Erythroblast (primary cell): ENCODE measurements around the gene EMP2.
A peak's percentile ranks its signal among the peaks of the same experiment; 100 is the strongest.

ENCODE experiments used
- DNase-seq, 2 experiments: peaks; one replicate each; lab custom pipeline; 2025; lab: John Stamatoyannopoulos, UW
- GATA1 ChIP-seq: IDR thresholded peaks from 2 replicates; pipeline ENCODE4 v1.6.1; 2011; ENCODE audit warnings: low read depth, mild to moderate bottlenecking, control low read depth, low read length, moderate library complexity
- POLR2A ChIP-seq: IDR thresholded peaks from 2 replicates; pipeline ENCODE4 v1.6.1; 2011; ENCODE audit warnings: mild to moderate bottlenecking, low read length

Gene EMP2

DNA sequence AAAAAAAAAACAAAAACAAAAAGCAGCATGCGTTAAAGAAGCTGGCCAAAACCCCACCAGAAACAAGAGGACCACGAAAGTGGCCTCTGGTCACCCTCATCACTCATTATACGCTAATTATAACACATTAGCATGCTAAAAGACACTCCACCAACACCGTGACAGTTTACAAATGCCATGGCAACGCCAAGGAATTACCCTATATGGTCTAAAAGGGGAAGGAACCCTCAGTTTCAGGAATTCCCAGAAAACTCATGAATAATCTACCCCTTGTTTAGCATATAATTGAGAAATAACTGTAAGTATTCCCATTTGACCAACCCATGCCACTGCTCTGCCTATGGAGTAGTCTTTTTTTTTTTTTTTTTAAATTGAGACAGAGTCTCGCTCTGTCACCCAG, 77.6 kb downstream of the EMP2 start:
- no peak for DNase-seq
- TF ChIP-seq POLR2A (no peak), GATA1 (no peak)

- DNase-seq, result peak; percentile 77 to 90
- TF ChIP-seq GATA1, result no peak
- no peak for TF ChIP-seq POLR2A
Observed at GRCh38 chr16:10501016-10501607, 79.3 kb downstream of the EMP2 start.

DNA sequence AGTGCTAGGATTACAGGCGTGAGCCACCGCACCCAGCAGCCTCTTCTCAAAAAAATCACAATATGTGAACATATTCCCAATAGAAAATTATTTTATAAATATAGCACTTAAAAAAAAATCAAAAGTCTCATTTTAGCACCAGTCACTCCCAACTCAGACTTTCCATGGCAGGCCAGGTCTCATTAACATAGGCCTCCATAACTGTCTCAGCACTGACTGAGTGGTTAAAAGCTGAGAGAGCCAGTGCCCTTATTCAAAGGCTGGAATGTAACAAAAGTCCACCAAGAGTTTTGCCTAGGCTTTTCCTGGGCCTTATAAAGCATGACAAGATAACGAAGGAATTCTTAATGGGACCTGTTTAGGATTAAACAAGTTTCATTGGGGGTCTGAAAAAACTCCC, 79.8 kb downstream of the EMP2 start:
- TF ChIP-seq GATA1, result no peak
- peak; percentile 26 to 36 for DNase-seq

GRCh38 chr16:10497132-10498101, 83.0 kb downstream of the EMP2 start:
- TF ChIP-seq POLR2A (no peak), GATA1 (no peak)
- DNase-seq, result peak; percentile 60 to 77

DNA sequence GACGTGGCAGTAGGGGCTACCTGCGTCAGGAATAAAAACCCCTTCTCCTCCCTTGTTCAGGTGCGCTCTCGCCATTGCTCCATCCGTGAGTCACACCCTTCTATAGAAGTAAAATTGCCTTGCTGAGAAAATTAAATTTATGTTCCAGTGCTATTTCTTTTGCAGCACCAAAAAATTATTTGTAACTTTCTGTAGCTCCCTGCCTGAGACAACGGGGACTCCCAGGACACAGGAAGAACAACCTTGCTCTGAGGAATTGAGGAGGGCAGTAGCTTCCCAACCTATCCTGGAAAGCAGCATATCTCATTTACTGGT, 85.4 kb downstream of the EMP2 start:
- TF ChIP-seq GATA1 (no peak), POLR2A (no peak)
- DNase-seq, result no peak

- no peak for TF ChIP-seq POLR2A
- no peak for TF ChIP-seq GATA1
- no peak for DNase-seq
Observed at GRCh38 chr16:10494343-10495030, 85.9 kb downstream of the EMP2 start.

DNA sequence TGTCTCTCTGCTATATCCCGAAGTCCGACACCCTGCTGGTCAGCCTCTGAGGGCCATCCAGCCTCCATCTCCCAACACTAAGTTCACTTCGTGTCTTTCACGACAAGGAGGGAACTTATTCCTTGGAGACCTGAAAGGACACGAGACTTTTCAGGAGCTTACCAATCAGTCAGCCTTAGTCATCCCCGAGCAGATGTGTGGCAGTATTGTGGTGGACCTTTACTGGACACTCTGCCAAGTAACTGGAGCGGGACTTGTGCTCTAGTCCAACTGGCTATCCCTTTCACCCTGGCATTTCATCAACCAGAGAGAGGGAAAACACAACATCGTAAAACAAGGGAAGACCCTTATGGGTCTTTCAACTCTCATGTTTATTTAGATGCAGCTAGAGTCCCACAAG, 87.1 kb downstream of the EMP2 start:
- no peak for TF ChIP-seq GATA1
- no peak for TF ChIP-seq POLR2A
- DNase-seq, result no peak

DNA sequence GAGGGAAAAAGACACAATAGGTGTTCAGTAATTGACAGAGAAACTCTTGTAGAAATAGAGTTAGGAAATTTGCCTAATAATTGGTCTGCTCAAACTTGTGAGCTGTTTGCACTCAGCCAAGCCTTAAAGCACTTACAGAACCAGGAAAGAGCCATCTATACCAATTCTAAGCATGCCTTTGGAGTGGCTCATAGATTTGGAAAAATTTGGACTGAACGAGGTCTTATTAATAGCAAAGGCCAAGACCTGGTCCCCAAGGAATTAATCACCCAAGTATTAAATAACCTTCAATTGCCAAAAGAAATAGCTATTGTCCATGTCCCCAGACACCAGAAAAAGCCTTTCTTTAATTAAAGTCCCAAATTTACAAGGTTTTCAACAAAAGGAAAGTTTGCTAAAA, 90.3 kb downstream of the EMP2 start:
- TF ChIP-seq GATA1 (no peak), POLR2A (no peak)
- no peak for DNase-seq

DNA sequence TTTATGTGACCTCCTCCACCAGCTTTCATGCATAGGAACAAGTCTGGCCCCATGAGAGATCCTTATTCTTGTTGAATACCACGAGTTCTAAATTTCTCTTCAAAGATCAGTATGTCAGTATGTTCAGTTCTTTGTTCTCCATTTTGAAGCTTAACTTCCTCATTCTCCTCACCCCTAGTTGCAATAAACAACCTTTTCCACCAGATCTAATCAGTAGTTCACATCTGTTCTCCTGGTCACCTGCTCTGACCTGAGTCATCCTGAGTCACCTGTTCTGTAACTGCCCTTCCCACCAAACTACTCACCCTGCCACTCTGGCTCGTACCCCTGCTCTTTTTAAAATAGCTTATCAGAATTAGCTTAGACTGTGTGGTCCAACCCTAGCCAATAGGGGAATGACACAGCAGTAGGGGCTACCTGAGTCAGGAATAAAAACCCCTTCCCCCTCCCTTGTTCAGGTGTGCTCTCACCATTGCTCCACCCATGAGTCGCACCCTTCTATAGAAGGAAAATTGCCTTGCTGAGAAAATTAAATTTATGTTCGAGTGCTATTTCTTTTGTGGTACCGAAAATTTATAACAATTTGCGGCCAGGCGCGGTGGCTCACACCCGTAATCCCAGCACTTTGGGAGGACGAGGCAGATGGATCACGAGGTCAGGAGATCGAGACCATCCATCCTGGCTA, 94.6 kb downstream of the EMP2 start:
- TF ChIP-seq POLR2A, result no peak
- DNase-seq, result no peak

DNA sequence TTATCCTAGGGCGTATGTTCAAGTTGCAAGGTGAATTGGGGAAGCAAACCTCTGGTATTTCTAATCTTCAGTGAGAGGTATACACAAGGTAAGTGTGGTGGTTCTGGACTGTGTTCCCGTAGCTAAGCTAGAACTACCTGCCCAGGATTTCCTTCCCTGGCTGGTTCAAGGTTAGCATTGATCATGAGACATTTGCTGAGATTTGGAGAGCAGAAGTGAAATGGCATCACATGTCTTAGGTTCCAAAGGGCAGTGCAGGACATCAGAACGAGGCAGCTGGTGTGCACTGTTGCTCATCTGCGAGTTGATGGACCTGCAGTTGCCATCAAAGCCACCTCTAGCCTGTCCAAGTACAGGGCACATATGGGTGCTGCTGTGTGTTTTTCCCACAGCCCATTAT, 95.2 kb downstream of the EMP2 start:
- TF ChIP-seq GATA1 (no peak), POLR2A (no peak)
- DNase-seq, result no peak

GRCh38 chr16:10480151-10480550, 100.2 kb downstream of the EMP2 start:
- DNase-seq, result no peak
- TF ChIP-seq GATA1, result no peak
- no peak for TF ChIP-seq POLR2A
